ENCODE data around the gene ZNF619. TPM values are rescaled to one million over a fixed set of nuclear protein-coding genes. Genes with fewer than 3 reads are reported as not detected.

Gene ZNF619
- total RNA-seq (1 to 10 TPM; 2.9 to 7.1 (median 4.0) TPM), polyA plus RNA-seq (1 to 10 TPM in 1 of 2 donors, under 1 TPM in 1; 0.76 to 1.3 TPM)

GRCh38 chr3:40476478-40477470 is at the start of gene ZNF619:
ZNF619 (plus strand) TSS chr3:40477122; CDS start chr3:40477980, 858 bp downstream.
- peak; percentile 94 to 99 (median 98) for ATAC-seq
- peak within 1 kb of the TSS; percentile 37 to 91 (median 70) for H3K4me3 ChIP-seq
- no peaks in the 10 kb centered on the region for H3K4me1 ChIP-seq
- H3K9me3 ChIP-seq = no peaks in the 10 kb centered on the region
- H3K27me3 ChIP-seq = no peaks in the 10 kb centered on the region
- TF ChIP-seq CTCF (IDR thresholded peaks at IDR 0.05) = no peak
- intact Hi-C loops (cut with DNase I) = no loop called here
- 5 to 6% methylated on average over 48 of the region's 48 CpGs for WGBS, 2 donors
- peaks cover 0 to 3% (median 0%) of the 10 kb centered on the region in 3 donors for H3K36me3 ChIP-seq
- peak; percentile 73 to 91 (median 78) for DNase-seq
- H3K27ac ChIP-seq = peak within 1 kb of the TSS in 2 of 4 donors; percentile 55 to 67
- FAIRE-seq = no peak

- Histone ChIP-seq H3K36me3 (no peaks in the 10 kb centered on the region), H3K9me3 (no peaks in the 10 kb centered on the region), H3K4me3 (no peak overlapping the region), H3K27me3 (no peaks in the 10 kb centered on the region), H3K27ac (no peak overlapping the region), H3K4me1 (no peaks in the 10 kb centered on the region)
- 85 to 86% methylated on average over 2 of the region's 2 CpGs for WGBS, 2 donors
- ATAC-seq = peak in 1 of 4 donors; percentile 41
- intact Hi-C loops (cut with DNase I) = no loop called here
- no peak for DNase-seq
- TF ChIP-seq CTCF (IDR thresholded peaks at IDR 0.05) = no peak
- no peak for FAIRE-seq
Observed at GRCh38 chr3:40432793-40433192, 44.1 kb upstream of the ZNF619 start.

- H3K27ac ChIP-seq = no peak overlapping the region
- no peaks in the 10 kb centered on the region for H3K9me3 ChIP-seq
- no peaks in the 10 kb centered on the region for H3K27me3 ChIP-seq
- DNase-seq = no peak
- no peaks in the 10 kb centered on the region for H3K36me3 ChIP-seq
- no peak for TF ChIP-seq CTCF (IDR thresholded peaks at IDR 0.05)
- no peak for FAIRE-seq
- WGBS, 2 donors = 77 to 83% methylated on average over 5 of the region's 5 CpGs
- H3K4me1 ChIP-seq = no peaks in the 10 kb centered on the region
- H3K4me3 ChIP-seq = no peak overlapping the region
- intact Hi-C loops (cut with DNase I) = no loop called here
- ATAC-seq = no peak
Observed at GRCh38 chr3:40437889-40438288, 39.0 kb upstream of the ZNF619 start.

- ATAC-seq = no peak
- Histone ChIP-seq H3K27me3 (no peaks in the 10 kb centered on the region), H3K4me1 (no peaks in the 10 kb centered on the region), H3K27ac (no peak overlapping the region), H3K9me3 (no peaks in the 10 kb centered on the region), H3K4me3 (no peak overlapping the region), H3K36me3 (no peaks in the 10 kb centered on the region)
- WGBS, 2 donors = 84 to 88% methylated on average over 9 of the region's 9 CpGs
- no peak for FAIRE-seq
- DNase-seq = no peak
- TF ChIP-seq CTCF (IDR thresholded peaks at IDR 0.05) = no peak
- intact Hi-C loops (cut with DNase I) = no loop called here
Observed at GRCh38 chr3:40445062-40445461, 31.9 kb upstream of the ZNF619 start.

- intact Hi-C loops (cut with DNase I) = no loop called here
- no peaks in the 10 kb centered on the region for H3K4me1 ChIP-seq
- FAIRE-seq (no peak), DNase-seq (no peak), ATAC-seq (no peak)
- no peak for TF ChIP-seq CTCF (IDR thresholded peaks at IDR 0.05)
- H3K9me3 ChIP-seq = no peaks in the 10 kb centered on the region
- H3K27me3 ChIP-seq = no peaks in the 10 kb centered on the region
- no peak overlapping the region for H3K27ac ChIP-seq
- H3K4me3 ChIP-seq = no peak overlapping the region
- no peaks in the 10 kb centered on the region for H3K36me3 ChIP-seq
- 65 to 73% methylated on average over 4 of the region's 4 CpGs for WGBS, 2 donors
Observed at GRCh38 chr3:40445880-40446279, 31.0 kb upstream of the ZNF619 start.

Data from pancreas (tissue), 10 donors.